Endothelial cell of umbilical vein (primary cell): ENCODE measurements around the gene MARCHF11. TPM values are rescaled to one million over a fixed set of nuclear protein-coding genes. Genes with fewer than 3 reads are reported as not detected.

Experiments
- Bru-seq: library from RNA; stranded (reverse); fragments of 400-500 nt; gene quantifications from one replicate; lab custom pipeline; 2021; lab: Mats Ljungman, UMichigan
- BruChase-seq, 2 experiments: library from RNA; stranded (reverse); fragments of 400-500 nt; gene quantifications; one replicate each; lab custom pipeline; 2021; lab: Mats Ljungman, UMichigan
- BruUV-seq: library from RNA; stranded (reverse); fragments of 400-500 nt; replicated peaks from 2 replicates; lab custom pipeline; 2021; lab: Mats Ljungman, UMichigan
- CTCF ChIA-PET: fragments of 300-600, 350-600 bp; sonication (Branson Sonifier 250); formaldehyde crosslinking; loops from one replicate; lab custom pipeline; 2021; ENCODE audit warnings: antibody characterized with exemption, inconsistent platforms; lab: Charles Lee
- POLR2A ChIA-PET: fragments of 300-600, 350-600 bp; sonication (Branson Sonifier 250); formaldehyde crosslinking; loops from one replicate; lab custom pipeline; 2021; ENCODE audit warnings: antibody characterized with exemption, inconsistent platforms; lab: Charles Lee
- DNase-seq: peaks from one replicate; pipeline ENCODE4 v3.0.0-alpha.2; 2011; ENCODE audit warnings: low read depth, low spot score
- FAIRE-seq: peaks from 2 replicates; lab custom pipeline; 2011; peaks lifted over from hg19 to GRCh38; lab: Jason Lieb, UNC
- H2AFZ ChIP-seq: 2 replicates; pipeline ENCODE4 v1.6.0; 2012; ENCODE audit warnings: low read depth, low read length, control low read depth, inconsistent platforms
- H3K27ac ChIP-seq: 2 replicates; pipeline ENCODE4 v1.5.1; 2011; ENCODE audit warnings: low read depth, mild to moderate bottlenecking, control low read depth, low read length, moderate library complexity; ENCODE audit not compliant: insufficient read depth
- H3K27me3 ChIP-seq, 2 experiments: 2 replicates each; pipeline versions ENCODE4 v1.6.0 to v1.6.1; 2011; ENCODE audit warnings: low read length in 2 of 2, mixed read lengths in 1 of 2; ENCODE audit not compliant: control insufficient read depth in 2 of 2, insufficient read depth in 2 of 2
- H3K36me3 ChIP-seq, 2 experiments: 2 replicates in 1 of 2; 3 replicates in 1 of 2; pipeline ENCODE4 v1.5.1; 2011; ENCODE audit warnings: low read length in 2 of 2, mild to moderate bottlenecking in 1 of 2, moderate library complexity in 1 of 2; ENCODE audit not compliant: control insufficient read depth in 2 of 2, insufficient read depth in 2 of 2; ENCODE audit errors: extremely low read depth in 1 of 2
- H3K4me1 ChIP-seq: 3 replicates; pipeline ENCODE4 v1.5.1; 2011; ENCODE audit warnings: mild to moderate bottlenecking, low read length; ENCODE audit not compliant: control insufficient read depth, insufficient read depth; ENCODE audit errors: extremely low read depth
- H3K4me2 ChIP-seq: 2 replicates; pipeline ENCODE4 v1.6.1; 2011; ENCODE audit warnings: low read length, control low read depth, mixed read lengths; ENCODE audit not compliant: insufficient read depth
- H3K4me3 ChIP-seq, 3 experiments: fragments of 200-600 bp in 1 of 3; sonication (generic), shearing (Covaris generic) in 1 of 3; replicated peaks in 1 of 3; 2 replicates each; pipeline ENCODE4 v1.5.1; 2011 to 2016; ENCODE audit warnings: control low read depth in 3 of 3, low read length in 3 of 3, mild to moderate bottlenecking in 2 of 3, inconsistent platforms in 1 of 3, low read depth in 1 of 3, moderate library complexity in 1 of 3; ENCODE audit not compliant: insufficient read depth in 1 of 3
- H3K79me2 ChIP-seq: 2 replicates; pipeline ENCODE4 v1.6.0; 2012; ENCODE audit warnings: low read length, inconsistent platforms; ENCODE audit not compliant: control insufficient read depth, insufficient read depth
- H3K9ac ChIP-seq: replicated peaks from 2 replicates; pipeline ENCODE3; 2011; ENCODE audit warnings: low read length, control low read depth; ENCODE audit not compliant: insufficient read depth; ENCODE audit errors: extremely low read depth
- H3K9me1 ChIP-seq: replicated peaks from 3 replicates; pipeline ENCODE4 v1.6.0; 2011; ENCODE audit warnings: mild to moderate bottlenecking, low read length; ENCODE audit not compliant: control insufficient read depth, insufficient read depth; ENCODE audit errors: extremely low read depth
- H3K9me3 ChIP-seq: replicated peaks from 2 replicates; pipeline ENCODE4 v1.5.1; 2012; ENCODE audit warnings: low read length, inconsistent platforms; ENCODE audit not compliant: control insufficient read depth, insufficient read depth
- H4K20me1 ChIP-seq: replicated peaks from 2 replicates; pipeline ENCODE3; 2011; ENCODE audit warnings: mild to moderate bottlenecking, low read length; ENCODE audit not compliant: control insufficient read depth, insufficient read depth; ENCODE audit errors: extremely low read depth
- CTCF ChIP-seq, 2 donors: IDR thresholded peaks; 1 replicate in 1 of 2; 2 replicates in 1 of 2; pipeline ENCODE4 v1.5.1; 2011; ENCODE audit warnings: low read length in 2 of 2, mild to moderate bottlenecking in 2 of 2, moderate library complexity in 2 of 2, control low read depth in 1 of 2, inconsistent platforms in 1 of 2, low read depth in 1 of 2; ENCODE audit not compliant: insufficient read depth in 1 of 2; ENCODE audit errors: extremely low read depth in 1 of 2
- EZH2 ChIP-seq: IDR thresholded peaks from 2 replicates; pipeline ENCODE4 v1.6.1; 2012; ENCODE audit warnings: borderline replicate concordance, low read depth, mild to moderate bottlenecking, moderate library complexity, low read length, inconsistent platforms; ENCODE audit not compliant: severe bottlenecking
- FOS ChIP-seq: IDR thresholded peaks from 2 replicates; pipeline ENCODE4 v1.6.1; 2011; ENCODE audit warnings: mild to moderate bottlenecking, low read length, moderate library complexity, borderline replicate concordance; ENCODE audit not compliant: insufficient read depth
- JUN ChIP-seq: IDR thresholded peaks from 2 replicates; pipeline ENCODE4 v1.6.1; 2011; ENCODE audit warnings: borderline replicate concordance, low read depth; ENCODE audit not compliant: insufficient read length, insufficient read depth
- MYC ChIP-seq: IDR thresholded peaks from one replicate; pipeline ENCODE4 v1.6.1; 2011; ENCODE audit warnings: mild to moderate bottlenecking, low read depth, low read length
- POLR2A ChIP-seq: IDR thresholded peaks from 2 replicates; pipeline ENCODE4 v1.6.1; 2012; ENCODE audit warnings: low read depth, mild to moderate bottlenecking, control low read depth, low read length
- POLR2AphosphoS5 ChIP-seq: IDR thresholded peaks from 2 replicates; pipeline ENCODE4 v1.6.1; 2012; ENCODE audit warnings: low read depth, mild to moderate bottlenecking, control low read depth, low read length, moderate library complexity; ENCODE audit not compliant: insufficient read depth
- dilution Hi-C: fragments of 300-500 bp; cut with MboI; formaldehyde crosslinking; loops from one replicate; pipeline ENCODE4 v1.15.0; 2019; ENCODE audit warnings: low sequenced_read_pairs; ENCODE audit not compliant: extremely low pct_ligation_motif_present
- intact Hi-C: fragments of 100-400 bp; cut with micrococcal nuclease; formaldehyde crosslinking; loops from one replicate; pipeline ENCODE4 v1.10.0; 2022
- long read RNA-seq: library from polyadenylated mRNA; stranded (forward); transcript quantifications from one replicate; pipeline ENCODE4 v2.0.0, GENCODE V29; 2021
- polyA minus RNA-seq, 3 experiments: library from RNA; depleted of rRNA, polyadenylated mRNA; stranded (reverse); fragments of >200 nt; gene quantifications; 1 replicate in 1 of 3; 2 replicates in 2 of 3; pipeline ENCODE4 v1.2.3, GENCODE V29; 2011
- polyA plus RNA-seq, 4 experiments: library from polyadenylated mRNA; depleted of rRNA in 3 of 4; stranded (reverse) in 3 of 4; unstranded in 1 of 4; fragments of >200 nt; gene quantifications; 2 replicates each; pipeline versions ENCODE4 v1.2.1 to v1.2.3, GENCODE V29; 2011 to 2012; ENCODE audit warnings: missing spikeins in 1 of 4
- total RNA-seq: library from RNA; stranded (reverse); gene quantifications from 2 replicates; pipeline ENCODE4 v1.2.3, GENCODE V29; 2021
- TF ChIP-seq, protein P1 (sequence below): IDR thresholded peaks from 2 replicates; pipeline ENCODE4 v1.6.1; 2011; ENCODE audit not compliant: insufficient read depth, insufficient read length

Gene MARCHF11
- total RNA-seq (not detected in 2 replicates), polyA plus RNA-seq (not detected in 2 replicates), polyA minus RNA-seq (not detected in 2 replicates), Bru-seq, nascent RNA (not detected), BruChase-seq, experiment 1, labeled RNA remaining after a 6-hour chase (not detected), BruChase-seq, experiment 2, labeled RNA remaining after a 2-hour chase (not detected)
- polyA plus RNA-seq (2011; cell fraction: cytosol; rRNA removed): 0.15 TPM in 1 of 2 replicates, not detected in the other
- polyA plus RNA-seq (2011; cell fraction: nucleus; rRNA removed): not detected in 2 replicates
- not detected in 2 replicates for polyA plus RNA-seq (2012)
- polyA minus RNA-seq (2011; cell fraction: cytosol; rRNA and poly(A)+ RNA removed): not detected
- polyA minus RNA-seq (2011; cell fraction: nucleus; rRNA and poly(A)+ RNA removed): not detected in 2 replicates
- long read RNA-seq: 0 reads

DNA sequence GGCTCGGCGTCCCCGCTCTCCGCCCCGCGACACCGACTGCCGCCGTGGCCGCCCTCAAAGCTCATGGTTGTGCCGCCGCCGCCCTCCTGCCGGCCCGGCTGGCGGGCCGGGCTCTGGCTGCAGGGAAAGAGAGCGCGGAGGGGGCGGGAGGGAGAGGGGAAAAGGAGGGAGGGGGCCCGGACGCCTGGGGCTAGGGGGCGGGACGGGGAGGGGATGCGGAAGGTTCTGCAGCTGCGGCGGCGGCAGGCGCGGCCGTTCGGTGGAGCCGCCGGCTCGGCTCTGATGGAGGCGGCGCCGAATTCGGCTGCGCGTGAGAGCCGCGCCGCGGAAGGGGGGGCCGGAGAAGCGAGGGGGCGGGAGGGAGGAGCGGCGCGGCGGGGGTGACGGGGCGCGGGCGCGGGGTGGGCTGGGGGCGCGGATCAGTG lies at the start of gene MARCHF11:
Gene MARCHF11, minus strand, starts transcription at position 281 of the 425 bp plus-strand sequence. Its CDS starts 216 bp downstream, at position 65.
- Histone ChIP-seq H4K20me1 (no peaks in the 10 kb centered on the region), H3K9me1 (no peaks in the 10 kb centered on the region), H3K4me1 (no peaks in the 10 kb centered on the region), H3K4me3 (peak within 1 kb of the TSS in 1 of 3 experiments; percentile 25), H3K27me3 (peaks cover 22 to 36% of the 10 kb centered on the region in 2 experiments), H3K9ac (no peak within 1 kb of the TSS), H3K79me2 (no peaks in the 10 kb centered on the region), H2AFZ (no peak within 1 kb of the TSS), H3K27ac (no peak within 1 kb of the TSS), H3K36me3 (no peaks in the 10 kb centered on the region), H3K4me2 (no peak within 1 kb of the TSS), H3K9me3 (no peaks in the 10 kb centered on the region)
- dilution Hi-C loops: no loop called here
- DNase-seq (no peak), FAIRE-seq (no peak)
- BruUV-seq: no TSS peak
- intact Hi-C loops: no loop called here
- TF ChIP-seq FOS (no peak), POLR2A (no peak), POLR2AphosphoS5 (no peak), MYC (no peak), EZH2 (peak; percentile 14)
- TF ChIP-seq, protein P1, sequence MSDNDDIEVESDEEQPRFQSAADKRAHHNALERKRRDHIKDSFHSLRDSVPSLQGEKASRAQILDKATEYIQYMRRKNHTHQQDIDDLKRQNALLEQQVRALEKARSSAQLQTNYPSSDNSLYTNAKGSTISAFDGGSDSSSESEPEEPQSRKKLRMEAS: no peak
- POLR2A ChIA-PET: no interaction called here
- CTCF ChIA-PET: interaction anchor here (1.1 to 1.8 kb wide), 2 partner anchors 19 to 1074 kb away, joined by 3 to 11 read pairs; no protein-coding TSS in a partner anchor

DNA sequence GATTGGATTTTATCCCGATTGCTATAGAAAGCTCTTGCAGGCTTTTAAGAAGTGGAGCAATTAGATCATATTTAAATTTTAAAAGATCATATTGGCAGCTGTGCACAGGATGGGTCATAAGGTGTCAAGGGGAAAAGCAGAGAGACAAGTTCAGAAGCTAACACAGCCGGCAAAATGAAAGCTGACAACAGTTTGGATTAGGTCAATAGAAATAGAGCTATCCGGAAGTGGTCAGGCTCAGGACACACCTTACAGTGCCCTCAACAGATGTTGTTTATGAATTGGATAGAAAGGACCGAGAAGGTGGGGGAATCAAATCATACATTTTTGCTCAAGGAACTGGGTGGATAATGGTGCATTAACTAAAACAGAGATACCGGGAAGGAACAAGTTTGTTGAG lies 46.3 kb upstream of the MARCHF11 start:
- no peak overlapping the region for H3K4me3 ChIP-seq
- no peaks in the 10 kb centered on the region for H3K9me1 ChIP-seq
- H2AFZ ChIP-seq: no peak overlapping the region
- no peak overlapping the region for H3K27ac ChIP-seq
- dilution Hi-C loops: no loop called here
- no peaks in the 10 kb centered on the region for H3K27me3 ChIP-seq
- H3K36me3 ChIP-seq: no peaks in the 10 kb centered on the region
- no peak for DNase-seq
- intact Hi-C loops: no loop called here
- CTCF ChIA-PET: no interaction called here
- no peaks in the 10 kb centered on the region for H3K79me2 ChIP-seq
- FAIRE-seq: no peak
- no peaks in the 10 kb centered on the region for H4K20me1 ChIP-seq
- no peak overlapping the region for H3K4me2 ChIP-seq
- H3K4me1 ChIP-seq: no peaks in the 10 kb centered on the region
- POLR2A ChIA-PET: no interaction called here
- no peaks in the 10 kb centered on the region for H3K9me3 ChIP-seq
- no peak overlapping the region for H3K9ac ChIP-seq
- no TSS peak for BruUV-seq
- TF ChIP-seq CTCF (IDR thresholded peaks at IDR 0.05; ENCODE audit: extremely low read depth in 1 of 2, insufficient read depth in 1 of 2, low read depth in 1 of 2, low read length in 2 of 2) (no peak), POLR2AphosphoS5 (no peak), FOS (no peak), JUN (no peak), EZH2 (no peak), MYC (no peak)
